Sigmoid colon (tissue), 7 donors: ENCODE results near the gene ATP6V1G1. TPM values are rescaled to one million over a fixed set of nuclear protein-coding genes. Genes with fewer than 3 reads are reported as not detected.

ENCODE experiments used
- DNase-seq: peaks from one replicate; pipeline ENCODE4 v3.0.0-alpha.2; 2019
- H3K27ac ChIP-seq, 4 donors: fragments of 200-600 bp; sonication (generic); one replicate each; pipeline ENCODE4 v1.5.1; 2016 to 2019; ENCODE audit warnings: mild to moderate bottlenecking in 1 of 4
- H3K27me3 ChIP-seq, 3 donors: fragments of 200-600 bp; sonication (generic); one replicate each; pipeline ENCODE4 v1.5.1; 2019; ENCODE audit warnings: mild to moderate bottlenecking in 1 of 3
- H3K36me3 ChIP-seq, 4 donors: fragments of 200-600 bp; sonication (generic); one replicate each; pipeline ENCODE4 v1.5.1; 2016 to 2019
- H3K4me1 ChIP-seq, 4 donors: fragments of 200-600 bp; sonication (generic); one replicate each; pipeline ENCODE4 v1.5.1; 2017 to 2019
- H3K4me3 ChIP-seq, 4 donors: fragments of 200-600 bp; sonication (generic); one replicate each; pipeline ENCODE4 v1.5.1; 2017 to 2019; ENCODE audit warnings: mild to moderate bottlenecking in 2 of 4, moderate library complexity in 1 of 4
- H3K9me3 ChIP-seq, 4 donors: fragments of 200-600 bp in 3 of 4; sonication (generic) in 3 of 4; one replicate each; pipeline versions ENCODE4 v1.5.1 to v1.6.1; 2013 to 2019
- EP300 ChIP-seq, 4 donors: sonication (generic); formaldehyde crosslinking; IDR thresholded peaks; one replicate each; pipeline ENCODE4 v1.6.1; 2017; ENCODE audit warnings: antibody characterized with exemption in 4 of 4
- POLR2A ChIP-seq, 2 donors: fragments of 450-650 bp; IDR thresholded peaks; one replicate each; pipeline ENCODE4 v1.6.1; 2016; ENCODE audit warnings: antibody characterized with exemption in 2 of 2, mild to moderate bottlenecking in 2 of 2, moderate library complexity in 2 of 2
- POLR2AphosphoS5 ChIP-seq, 4 donors: sonication (generic); formaldehyde crosslinking; IDR thresholded peaks; one replicate each; pipeline ENCODE4 v1.6.1; 2017; ENCODE audit warnings: antibody characterized with exemption in 4 of 4
- WGBS, 2 donors: extraction: QIAGEN DNeasy Blood & Tissue Kit; methylation state at CpG; one replicate each; pipeline ENCODE4 v1.1.7; 2013; 5-methylcytosine and 5-hydroxymethylcytosine counted together
- intact Hi-C: fragments of 100-400 bp; cut with DNase I; formaldehyde crosslinking; loops from one replicate; pipeline ENCODE4 v1.15.1; 2023
- polyA plus RNA-seq, 3 donors: library from polyadenylated mRNA; stranded (reverse); fragments of 200-250 nt; gene quantifications; one replicate each; pipeline ENCODE4 v1.2.3, GENCODE V29; 2013
- total RNA-seq, 4 donors: library from RNA; depleted of rRNA; stranded (reverse); fragments of >200 nt; gene quantifications; one replicate each; pipeline ENCODE4 v1.1.0, GENCODE V29; 2016
- TF ChIP-seq, protein P1 (sequence below), 4 experiments: fragments of 450-650 bp in 3 of 4; fragments of 200-600 bp in 1 of 4; IDR thresholded peaks; one replicate each; pipeline ENCODE4 v1.5.1; 2016 to 2019; ENCODE audit warnings: antibody characterized with exemption in 4 of 4, mild to moderate bottlenecking in 3 of 4, moderate library complexity in 2 of 4
- donor health status: healthy with polysubstance abuse.
- donor health status: Bipolar disorder and iron deficiency.
- donor health status: healthy.

ATP6V1G1 gene
- total and polyA plus RNA-seq, 7 donors: 114 to 256 (median 176) TPM

GRCh38 chr9:114560956-114561355, 26.6 kb upstream of the ATP6V1G1 start:
- Histone ChIP-seq H3K9me3 (peaks cover 0 to 4% (median 0%) of the 10 kb centered on the region in 4 donors), H3K27me3 (no peaks in the 10 kb centered on the region), H3K36me3 (no peaks in the 10 kb centered on the region), H3K4me1 (no peaks in the 10 kb centered on the region), H3K27ac (no peak overlapping the region), H3K4me3 (no peak overlapping the region)
- TF ChIP-seq POLR2A (IDR thresholded peaks at IDR 0.05) (no peak), EP300 (IDR thresholded peaks at IDR 0.05) (no peak), POLR2AphosphoS5 (IDR thresholded peaks at IDR 0.05) (no peak)
- TF ChIP-seq, protein P1, sequence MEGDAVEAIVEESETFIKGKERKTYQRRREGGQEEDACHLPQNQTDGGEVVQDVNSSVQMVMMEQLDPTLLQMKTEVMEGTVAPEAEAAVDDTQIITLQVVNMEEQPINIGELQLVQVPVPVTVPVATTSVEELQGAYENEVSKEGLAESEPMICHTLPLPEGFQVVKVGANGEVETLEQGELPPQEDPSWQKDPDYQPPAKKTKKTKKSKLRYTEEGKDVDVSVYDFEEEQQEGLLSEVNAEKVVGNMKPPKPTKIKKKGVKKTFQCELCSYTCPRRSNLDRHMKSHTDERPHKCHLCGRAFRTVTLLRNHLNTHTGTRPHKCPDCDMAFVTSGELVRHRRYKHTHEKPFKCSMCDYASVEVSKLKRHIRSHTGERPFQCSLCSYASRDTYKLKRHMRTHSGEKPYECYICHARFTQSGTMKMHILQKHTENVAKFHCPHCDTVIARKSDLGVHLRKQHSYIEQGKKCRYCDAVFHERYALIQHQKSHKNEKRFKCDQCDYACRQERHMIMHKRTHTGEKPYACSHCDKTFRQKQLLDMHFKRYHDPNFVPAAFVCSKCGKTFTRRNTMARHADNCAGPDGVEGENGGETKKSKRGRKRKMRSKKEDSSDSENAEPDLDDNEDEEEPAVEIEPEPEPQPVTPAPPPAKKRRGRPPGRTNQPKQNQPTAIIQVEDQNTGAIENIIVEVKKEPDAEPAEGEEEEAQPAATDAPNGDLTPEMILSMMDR (IDR thresholded peaks at IDR 0.05): no peak
- intact Hi-C loops: no loop called here
- no peak for DNase-seq
- WGBS, 2 donors: 93 to 94% methylated on average over 3 of the region's 3 CpGs

- Histone ChIP-seq H3K36me3 (no peaks in the 10 kb centered on the region), H3K9me3 (peaks cover 0 to 2% (median 0%) of the 10 kb centered on the region in 4 donors), H3K27ac (no peak overlapping the region), H3K4me1 (no peaks in the 10 kb centered on the region), H3K4me3 (no peak overlapping the region), H3K27me3 (no peaks in the 10 kb centered on the region)
- intact Hi-C loops: no loop called here
- TF ChIP-seq POLR2AphosphoS5 (IDR thresholded peaks at IDR 0.05): no peak
- TF ChIP-seq, protein P1 (IDR thresholded peaks at IDR 0.05): no peak
- TF ChIP-seq POLR2A (IDR thresholded peaks at IDR 0.05): no peak
- TF ChIP-seq EP300 (IDR thresholded peaks at IDR 0.05): no peak
- 79 to 81% methylated on average over 7 of the region's 7 CpGs for WGBS, 2 donors
- no peak for DNase-seq
Observed at GRCh38 chr9:114561771-114562170, 25.8 kb upstream of the ATP6V1G1 start.

GRCh38 chr9:114565204-114565603, 22.4 kb upstream of the ATP6V1G1 start:
- intact Hi-C loops: no loop called here
- DNase-seq: no peak
- H3K4me1 ChIP-seq: no peaks in the 10 kb centered on the region
- H3K9me3 ChIP-seq: no peaks in the 10 kb centered on the region
- TF ChIP-seq, protein P1 (IDR thresholded peaks at IDR 0.05): no peak
- TF ChIP-seq POLR2A (IDR thresholded peaks at IDR 0.05): no peak
- no peak for TF ChIP-seq POLR2AphosphoS5 (IDR thresholded peaks at IDR 0.05)
- no peak for TF ChIP-seq EP300 (IDR thresholded peaks at IDR 0.05)
- H3K27ac ChIP-seq: no peak overlapping the region
- no peaks in the 10 kb centered on the region for H3K36me3 ChIP-seq
- 76 to 85% methylated on average over 3 of the region's 3 CpGs for WGBS, 2 donors
- no peaks in the 10 kb centered on the region for H3K27me3 ChIP-seq
- H3K4me3 ChIP-seq: no peak overlapping the region

- Histone ChIP-seq H3K4me3 (no peak overlapping the region), H3K27me3 (no peaks in the 10 kb centered on the region), H3K9me3 (no peaks in the 10 kb centered on the region), H3K36me3 (no peaks in the 10 kb centered on the region), H3K27ac (no peak overlapping the region), H3K4me1 (no peaks in the 10 kb centered on the region)
- 70 to 85% methylated on average over 7 of the region's 7 CpGs for WGBS, 2 donors
- peak; percentile 5 for DNase-seq
- intact Hi-C loops: no loop called here
- no peak for TF ChIP-seq POLR2A (IDR thresholded peaks at IDR 0.05)
- TF ChIP-seq EP300 (IDR thresholded peaks at IDR 0.05): no peak
- no peak for TF ChIP-seq POLR2AphosphoS5 (IDR thresholded peaks at IDR 0.05)
- TF ChIP-seq, protein P1 (IDR thresholded peaks at IDR 0.05): no peak
Observed at GRCh38 chr9:114570742-114571141, 16.8 kb upstream of the ATP6V1G1 start.

DNA sequence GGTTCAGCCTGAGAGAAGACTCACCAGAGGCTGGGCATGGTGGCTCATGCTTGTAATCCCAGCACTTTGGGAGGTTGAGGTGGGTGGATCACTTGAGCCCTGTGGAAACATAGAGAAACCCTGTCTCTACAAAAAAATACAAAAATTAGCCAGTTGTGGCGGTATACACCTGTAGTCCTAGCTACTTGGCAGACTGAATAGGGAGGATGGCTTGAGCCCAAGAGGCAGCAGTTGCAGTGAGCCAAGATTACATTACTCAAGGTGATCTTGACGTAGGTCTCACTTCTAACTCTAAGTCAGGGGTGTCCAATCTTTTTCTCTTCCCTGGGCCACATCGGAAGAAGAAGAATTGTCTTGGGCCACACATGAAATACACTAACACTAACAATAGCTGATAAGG, 16.2 kb upstream of the ATP6V1G1 start:
- DNase-seq: no peak
- H3K4me3 ChIP-seq: no peak overlapping the region
- no peaks in the 10 kb centered on the region for H3K4me1 ChIP-seq
- H3K36me3 ChIP-seq: no peaks in the 10 kb centered on the region
- no peak overlapping the region for H3K27ac ChIP-seq
- intact Hi-C loops: no loop called here
- no peaks in the 10 kb centered on the region for H3K27me3 ChIP-seq
- H3K9me3 ChIP-seq: no peaks in the 10 kb centered on the region
- WGBS, 2 donors: 89 to 92% methylated on average over 3 of the region's 3 CpGs
- TF ChIP-seq, protein P1 (IDR thresholded peaks at IDR 0.05): no peak
- TF ChIP-seq POLR2AphosphoS5 (IDR thresholded peaks at IDR 0.05): no peak
- TF ChIP-seq EP300 (IDR thresholded peaks at IDR 0.05): no peak
- no peak for TF ChIP-seq POLR2A (IDR thresholded peaks at IDR 0.05)
